Measurements from ENCODE around the gene NXNL2. TPM values are rescaled to one million over a fixed set of nuclear protein-coding genes. Genes with fewer than 3 reads are reported as not detected.

Gene NXNL2
- not detected for total RNA-seq
- long read RNA-seq, result 0 reads

DNA sequence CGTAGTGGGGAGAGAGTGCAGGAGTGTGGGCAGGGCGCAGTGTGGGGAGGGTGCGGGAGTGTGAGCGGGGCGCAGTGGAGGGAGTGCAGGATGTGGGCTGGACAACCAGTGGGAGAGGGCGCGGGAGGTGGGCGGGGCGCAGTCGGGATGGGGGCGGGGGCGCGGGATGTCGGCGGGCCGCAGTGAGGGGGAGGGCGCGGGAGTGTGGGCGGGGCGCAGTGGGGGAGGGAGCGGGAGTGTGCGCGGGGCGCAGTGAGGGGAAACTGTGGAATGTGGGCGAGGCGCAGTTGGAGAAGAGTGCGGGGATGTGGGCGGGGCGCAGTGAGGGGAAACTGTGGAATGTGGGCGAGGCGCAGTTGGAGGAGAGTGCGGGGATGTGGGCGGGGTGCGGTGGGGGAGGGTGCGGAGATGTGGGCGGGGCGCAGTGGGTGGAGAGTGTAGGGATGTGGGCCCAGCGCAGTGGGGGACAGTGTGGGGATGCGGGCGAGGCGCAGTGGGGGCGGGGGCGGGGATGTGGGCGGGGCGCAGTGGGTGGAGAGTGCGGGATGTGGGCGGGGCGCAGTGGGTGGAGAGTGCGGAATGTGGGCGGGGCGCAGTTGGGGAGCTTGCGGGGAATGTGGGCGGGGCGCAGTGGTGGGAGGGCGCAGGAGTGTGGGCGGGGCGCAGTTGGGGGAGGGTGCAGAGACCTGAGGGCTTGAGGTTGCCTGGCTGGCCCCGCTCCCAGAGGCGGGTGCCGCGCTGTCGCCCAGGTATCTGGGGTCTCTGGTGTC, at the start of gene NXNL2:
NXNL2 (plus strand) TSS at position 723 of the 770 bp plus-strand sequence. CDS start 257 bp downstream, outside the sequence.
- peak; percentile 72 for ATAC-seq
- peak; percentile 84 for DNase-seq (ENCODE audit: missing footprints)
- intact Hi-C loops (cut with DNase I), result no loop called here

DNA sequence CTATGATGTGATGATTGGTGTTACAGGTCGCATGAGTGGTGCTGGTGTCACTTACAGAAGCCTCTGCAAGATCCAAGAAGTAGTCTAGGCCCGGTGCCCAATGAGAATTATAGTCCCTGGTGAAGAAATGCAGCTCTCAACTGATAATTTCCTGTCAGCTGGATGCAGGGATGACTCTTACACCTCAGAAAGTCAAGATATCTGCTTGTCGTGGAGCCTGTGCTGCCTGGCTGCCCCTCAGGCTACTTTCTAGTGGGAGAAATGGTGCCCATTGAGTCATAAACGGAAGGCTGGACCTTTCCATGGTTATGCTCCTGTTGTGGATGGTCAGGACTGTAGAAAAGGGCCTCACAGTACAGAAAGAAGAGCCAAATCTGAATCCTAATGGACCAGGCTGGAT, 46.8 kb upstream of the NXNL2 start:
- no peak for ATAC-seq
- intact Hi-C loops (cut with DNase I), result no loop called here
- DNase-seq (ENCODE audit: missing footprints), result no peak

DNA sequence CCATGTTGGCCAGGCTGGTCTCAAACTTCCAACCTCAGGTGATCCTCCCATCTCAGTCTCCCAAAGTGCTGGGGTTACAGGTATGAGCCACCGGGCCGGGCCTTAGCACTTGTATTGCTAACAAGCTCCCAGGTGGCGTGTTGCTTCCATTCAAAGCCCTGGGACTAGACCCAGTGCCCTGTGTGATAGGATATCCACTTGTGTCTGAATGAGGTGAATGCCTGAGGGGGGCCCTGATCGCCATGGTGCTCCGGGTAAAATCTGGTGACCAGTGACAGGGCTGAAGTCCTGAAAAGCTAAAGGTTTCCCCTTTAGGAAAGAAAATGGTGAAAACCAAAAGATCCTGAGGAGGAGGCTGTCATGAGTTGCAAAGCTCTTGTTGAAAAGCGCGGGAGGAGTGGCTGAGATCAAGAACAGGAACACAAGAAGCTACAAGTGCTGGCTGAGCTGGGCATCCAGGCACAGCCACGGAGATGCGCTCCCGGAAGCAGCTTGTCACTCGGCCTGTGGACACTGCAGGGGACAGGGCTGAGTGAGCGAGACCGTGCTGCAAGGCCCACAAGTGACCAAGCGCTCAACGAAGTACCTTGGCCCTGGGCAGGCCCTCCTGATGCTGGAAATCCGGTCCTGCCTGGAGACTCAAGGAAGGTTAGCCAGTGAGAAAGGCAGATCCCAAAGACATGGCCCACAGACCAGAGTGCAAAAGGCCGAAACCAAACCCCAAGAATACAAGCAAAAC, 39.8 kb upstream of the NXNL2 start:
- ATAC-seq, result no peak
- intact Hi-C loops (cut with DNase I), result no loop called here
- no peak for DNase-seq (ENCODE audit: missing footprints)

DNA sequence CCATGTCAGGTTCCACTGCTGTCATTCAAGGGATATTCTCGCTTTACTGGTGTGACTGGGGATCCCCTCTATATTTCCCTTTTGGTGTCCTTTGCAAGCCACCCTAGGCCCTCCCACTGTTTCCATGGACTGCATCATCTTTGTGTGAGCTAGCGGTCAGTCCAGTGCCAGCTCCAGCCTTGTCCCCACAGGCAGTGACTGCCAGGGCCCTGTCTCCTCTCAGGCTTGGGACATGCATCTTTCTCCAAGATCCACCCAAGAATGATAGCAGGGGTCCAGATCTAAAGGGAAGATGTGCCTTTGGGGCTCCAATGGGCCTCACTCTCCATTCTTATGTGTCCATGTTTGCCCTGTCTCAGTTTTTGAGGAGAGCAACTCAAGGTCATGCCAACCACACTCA, 37.8 kb upstream of the NXNL2 start:
- intact Hi-C loops (cut with DNase I), result no loop called here
- no peak for DNase-seq (ENCODE audit: missing footprints)
- no peak for ATAC-seq

DNA sequence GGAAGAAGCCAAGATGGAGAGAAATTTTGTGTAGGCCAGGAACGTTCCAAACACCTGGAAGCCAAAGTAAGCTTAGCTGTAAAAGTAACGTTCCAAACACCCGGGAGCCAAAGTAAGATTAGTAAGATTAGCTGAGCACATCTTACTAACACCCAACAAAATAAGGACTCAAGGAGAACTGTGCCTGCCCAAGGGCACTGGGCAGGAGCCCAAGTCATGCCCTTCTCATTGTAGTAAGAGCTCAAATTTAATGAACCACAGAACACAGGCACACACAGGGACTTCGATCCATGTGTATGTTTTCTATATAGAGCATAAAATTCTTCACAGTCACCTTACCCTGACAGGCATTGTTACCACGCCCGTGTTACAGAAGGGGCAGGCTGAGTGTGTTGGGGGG, 36.1 kb upstream of the NXNL2 start:
- ATAC-seq (peak; percentile 69), DNase-seq (ENCODE audit: missing footprints) (no peak)
- intact Hi-C loops (cut with DNase I), result no loop called here

DNA sequence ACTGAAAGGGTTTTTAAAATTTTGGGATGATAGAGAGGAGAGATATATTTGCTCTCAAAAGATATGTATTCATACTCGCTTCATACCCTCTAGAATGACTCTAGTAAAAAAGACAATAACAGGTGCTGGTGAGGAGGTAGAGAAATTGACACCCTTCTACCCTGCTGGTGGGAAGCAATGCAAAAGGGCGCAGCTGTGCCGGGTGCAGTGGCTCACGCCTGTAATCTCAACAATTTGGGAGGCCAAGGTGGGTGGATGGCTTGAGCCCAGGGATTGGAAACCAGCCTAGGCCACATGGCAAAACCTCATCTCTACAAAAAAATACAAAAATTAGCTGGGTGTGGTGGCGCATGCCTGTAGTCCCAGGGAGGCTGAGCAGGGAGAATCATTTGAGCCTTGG, 33.9 kb upstream of the NXNL2 start:
- intact Hi-C loops (cut with DNase I), result no loop called here
- no peak for ATAC-seq

DNA sequence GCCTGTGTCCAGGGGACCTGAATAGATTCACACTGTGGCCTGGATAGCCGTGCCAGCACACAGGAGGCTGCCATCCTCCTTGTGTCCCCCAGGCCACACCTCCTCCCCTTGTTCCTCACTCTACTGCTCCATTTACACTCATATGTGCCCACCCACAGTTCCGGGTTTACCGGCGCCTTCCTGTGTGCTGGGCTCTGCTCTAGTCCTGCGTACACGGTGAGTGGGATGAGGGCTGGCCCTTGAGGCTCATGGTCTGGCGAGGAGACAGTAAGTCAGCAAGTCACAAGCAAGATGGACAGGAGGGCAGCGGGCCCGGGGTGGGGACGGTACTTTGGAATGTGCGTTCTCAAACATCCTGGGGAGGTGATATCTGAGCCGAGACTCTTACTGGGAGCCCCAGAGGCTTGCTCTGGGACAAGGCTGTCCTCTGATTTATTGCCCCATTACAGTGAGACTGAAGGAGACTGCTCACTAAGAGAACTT, 32.4 kb upstream of the NXNL2 start:
- intact Hi-C loops (cut with DNase I), result no loop called here
- ATAC-seq (no peak), DNase-seq (ENCODE audit: missing footprints) (no peak)

More for the DNA sequence above, 33.9 kb upstream of the NXNL2 start:
- DNase-seq (ENCODE audit: missing footprints), result no peak

DNA sequence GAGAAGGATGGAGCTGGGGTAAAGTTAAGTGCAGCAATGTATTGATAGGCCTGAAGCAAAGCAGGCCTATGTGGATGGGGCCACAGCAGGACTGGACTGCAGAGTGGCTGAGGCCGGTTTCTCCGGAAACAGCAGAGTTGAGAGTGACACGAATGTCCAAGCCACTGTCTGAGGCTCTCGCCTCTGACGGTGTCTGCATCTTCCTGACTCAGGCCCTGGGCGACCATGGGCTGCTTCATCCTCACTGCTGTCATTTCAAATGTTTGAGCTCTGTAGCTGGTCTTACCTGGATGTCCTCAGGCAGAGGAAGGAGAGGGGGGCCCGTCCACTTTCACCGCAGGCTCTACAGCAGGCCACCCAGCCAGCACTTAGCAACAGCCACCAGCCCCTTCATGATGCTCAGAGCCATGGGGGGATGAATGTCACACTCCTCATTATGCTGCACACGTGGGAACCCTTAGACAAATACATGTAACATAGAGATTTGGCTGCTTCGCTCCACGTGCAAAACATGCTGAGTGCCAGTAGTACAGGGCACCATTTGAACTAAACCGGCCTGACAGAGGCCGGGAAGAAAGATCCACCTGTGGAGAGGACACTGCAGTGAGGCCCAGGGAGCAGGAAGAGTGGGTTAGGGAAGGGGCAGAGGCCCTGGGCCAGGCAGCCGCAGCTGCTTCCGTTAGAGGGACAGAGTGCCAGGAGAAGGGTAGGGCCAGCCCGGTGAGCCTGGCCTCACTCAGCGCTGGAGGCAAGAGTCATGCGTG, 31.7 kb upstream of the NXNL2 start:
- no peak for ATAC-seq
- no peak for DNase-seq (ENCODE audit: missing footprints)
- intact Hi-C loops (cut with DNase I), result no loop called here

DNA sequence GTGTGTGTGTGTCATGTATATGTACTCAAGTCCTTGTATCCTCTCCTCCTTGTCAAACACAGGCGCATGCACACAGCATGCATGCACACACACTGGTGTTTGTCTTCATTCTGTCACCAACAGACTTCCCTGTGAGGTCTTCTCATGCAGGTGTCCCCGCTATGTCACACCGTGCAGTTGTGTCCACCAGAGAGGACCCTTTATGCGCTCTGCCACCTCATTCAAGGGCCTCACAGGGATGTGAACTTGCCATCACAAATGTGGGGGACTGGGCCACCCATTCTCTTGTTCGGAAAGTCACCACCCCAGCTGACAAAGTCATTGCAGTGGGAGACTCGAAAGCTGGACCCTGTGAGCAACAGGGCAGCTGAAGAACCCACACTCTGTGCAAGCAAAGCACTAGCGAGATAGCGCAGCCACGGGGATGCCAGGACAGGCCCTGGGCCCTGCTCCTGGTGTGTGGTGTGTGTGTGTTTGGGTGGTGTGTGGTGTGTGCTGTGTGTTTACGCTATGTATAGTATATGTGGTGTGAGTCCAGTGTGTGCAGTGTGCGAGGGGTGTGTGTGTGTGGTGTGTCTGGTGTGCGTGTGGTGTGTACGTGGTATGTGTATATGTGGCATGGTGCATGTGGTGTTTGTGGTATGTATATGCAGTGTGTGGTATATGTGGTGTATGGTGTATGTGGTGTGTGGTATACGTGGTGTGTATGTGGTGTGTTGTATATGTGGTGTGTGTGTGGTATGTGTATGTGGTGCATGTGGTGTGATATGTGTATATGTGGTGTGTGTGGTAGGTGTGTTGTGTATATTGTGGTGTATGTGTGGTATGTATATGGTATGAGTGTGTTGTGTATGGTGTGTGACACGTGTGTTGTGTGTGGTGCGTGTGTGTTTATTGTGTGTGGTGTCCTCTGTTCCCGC, 30.9 kb upstream of the NXNL2 start:
- ATAC-seq, result peak; percentile 28

DNA sequence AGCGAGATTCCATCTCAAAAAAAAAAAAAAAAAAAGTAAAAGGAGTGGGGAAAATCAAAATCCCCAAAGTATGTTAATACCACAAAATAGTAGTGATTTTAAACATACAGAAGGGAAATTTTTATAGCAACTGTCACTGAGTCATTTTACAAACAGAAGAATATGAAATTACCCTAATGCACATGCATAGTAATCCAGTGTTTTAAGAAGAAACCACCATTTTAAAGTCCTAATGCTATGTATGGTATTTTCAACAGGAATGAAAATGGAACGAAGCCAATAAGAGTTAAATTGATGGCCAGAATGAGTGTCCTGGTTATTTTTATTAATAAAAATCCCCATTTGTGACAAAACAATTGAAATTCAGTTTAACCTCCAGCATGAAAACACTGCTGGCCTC, 26.7 kb upstream of the NXNL2 start:
- DNase-seq (ENCODE audit: missing footprints) (no peak), ATAC-seq (no peak)
- intact Hi-C loops (cut with DNase I), result no loop called here

More for the DNA sequence above, 30.9 kb upstream of the NXNL2 start:
- intact Hi-C loops (cut with DNase I), result no loop called here
- DNase-seq (ENCODE audit: missing footprints), result no peak

DNA sequence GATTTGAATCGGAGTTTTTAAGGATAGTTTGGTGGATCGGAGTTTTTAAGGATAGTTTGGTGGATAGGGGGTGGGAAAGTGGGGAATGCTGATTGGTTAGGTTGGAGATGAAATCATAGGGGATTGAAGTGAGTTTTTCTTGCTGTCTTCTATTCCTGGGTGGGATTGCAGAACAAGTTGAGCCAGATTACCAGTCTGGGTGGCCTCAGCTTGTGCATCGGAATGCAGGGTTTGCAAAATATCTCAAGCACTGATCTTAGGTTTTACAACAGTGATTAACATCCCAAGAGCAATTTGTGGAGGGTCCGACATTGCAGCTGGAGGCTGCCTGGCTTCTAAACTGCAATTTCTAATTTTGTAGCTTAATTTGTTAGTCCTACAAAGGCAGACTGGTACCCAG, 23.1 kb upstream of the NXNL2 start:
- ATAC-seq (no peak), DNase-seq (ENCODE audit: missing footprints) (no peak)
- intact Hi-C loops (cut with DNase I), result no loop called here

DNA sequence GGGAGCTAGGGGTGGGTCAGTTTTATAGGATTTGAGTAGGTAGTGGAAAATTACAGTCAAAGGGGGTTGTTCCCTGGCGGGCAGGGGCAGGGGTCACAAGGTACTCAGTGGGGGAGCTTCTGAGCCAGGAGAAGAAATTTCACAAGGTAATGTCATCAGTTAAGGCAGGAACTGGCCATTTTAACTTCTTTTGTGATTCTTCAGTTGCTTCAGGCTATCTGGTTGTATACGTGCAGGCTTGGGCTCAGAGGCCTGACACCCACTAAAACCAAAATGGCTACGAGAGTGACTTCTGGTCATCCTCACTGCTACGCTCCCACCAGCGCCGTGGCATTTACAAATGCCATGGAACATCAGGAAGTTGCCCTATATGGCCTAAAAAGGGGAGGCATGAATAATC, 20.7 kb upstream of the NXNL2 start:
- DNase-seq (ENCODE audit: missing footprints) (no peak), ATAC-seq (no peak)
- intact Hi-C loops (cut with DNase I), result no loop called here

DNA sequence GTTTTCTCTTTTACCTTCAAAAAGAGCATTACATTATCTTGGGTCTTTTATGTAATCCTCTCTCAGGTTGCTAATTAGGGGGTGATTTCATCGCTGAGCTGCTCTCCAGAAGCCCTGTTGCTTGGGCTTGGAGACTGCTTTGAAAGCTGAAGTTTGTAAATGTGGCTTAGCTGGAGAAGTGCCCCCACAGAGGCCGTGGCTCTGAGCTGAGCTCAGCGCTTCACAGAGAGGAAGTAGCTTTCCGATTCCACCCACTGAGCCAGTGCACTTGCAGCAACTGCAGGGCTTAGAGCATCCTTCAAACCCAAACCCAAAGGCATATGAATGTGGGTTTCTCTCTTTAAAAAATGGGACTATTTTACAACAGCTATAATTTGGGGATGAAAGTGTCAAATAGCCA, 13.7 kb upstream of the NXNL2 start:
- intact Hi-C loops (cut with DNase I), result no loop called here
- ATAC-seq, result no peak
- DNase-seq (ENCODE audit: missing footprints), result no peak

DNA sequence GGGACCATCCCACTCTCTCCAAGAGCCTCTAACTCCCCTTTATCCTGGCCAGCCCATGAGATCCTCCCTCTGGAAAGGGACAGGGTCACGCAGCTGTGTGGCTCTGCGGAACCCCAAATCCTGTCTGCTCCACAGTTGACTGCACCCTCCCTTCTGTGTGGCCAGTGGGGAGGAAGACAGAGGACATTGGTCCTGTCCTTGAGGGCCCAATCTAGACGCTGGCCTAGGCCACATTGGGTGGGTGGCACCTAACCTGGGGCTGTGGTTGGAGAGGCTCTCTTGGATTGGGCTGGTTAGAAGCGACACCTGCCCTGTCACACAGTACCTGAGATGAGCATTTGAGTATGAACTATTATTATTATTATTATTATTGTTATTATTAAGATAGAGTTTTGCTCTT, 12.6 kb upstream of the NXNL2 start:
- intact Hi-C loops (cut with DNase I), result no loop called here
- DNase-seq (ENCODE audit: missing footprints) (no peak), ATAC-seq (no peak)

DNA sequence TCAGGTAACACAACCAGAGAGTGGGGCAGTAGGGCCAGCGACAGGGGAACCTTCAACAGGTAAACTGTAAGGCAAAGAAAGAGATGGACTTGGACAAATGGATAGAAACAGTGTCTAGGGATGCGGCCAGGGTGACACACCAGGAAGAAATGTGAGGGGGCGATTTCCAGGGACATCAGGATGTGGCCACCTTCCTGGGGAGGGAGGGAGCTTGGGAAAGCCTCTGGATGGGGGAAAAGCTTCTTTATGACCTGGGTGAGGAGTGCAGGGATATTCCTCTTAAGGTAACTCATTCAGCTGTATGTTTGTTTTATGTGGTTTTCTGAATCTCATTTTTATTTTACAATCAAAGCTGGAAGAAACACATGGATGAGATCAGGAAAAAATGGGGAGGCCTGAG, 11.9 kb upstream of the NXNL2 start:
- ATAC-seq (no peak), DNase-seq (ENCODE audit: missing footprints) (no peak)
- intact Hi-C loops (cut with DNase I), result no loop called here

DNA sequence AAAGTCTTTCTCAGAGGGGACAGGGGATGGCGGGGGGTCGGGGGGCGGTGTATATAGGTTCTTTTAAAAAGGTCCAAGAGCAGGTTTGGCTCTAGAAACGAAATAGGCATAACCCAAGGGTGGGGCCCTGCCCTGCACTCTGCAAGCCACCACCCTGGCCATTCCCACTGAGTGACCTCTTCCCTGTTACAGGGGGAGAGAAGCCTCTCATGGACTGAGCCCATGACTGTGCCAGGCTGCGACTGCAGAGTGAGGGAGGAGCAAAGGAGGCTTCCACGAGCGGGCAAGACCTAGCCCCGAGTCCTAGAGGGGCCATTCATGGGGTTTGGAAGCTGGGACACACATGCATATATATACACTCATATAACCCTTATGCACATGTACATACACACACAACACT, 10.1 kb upstream of the NXNL2 start:
- no peak for DNase-seq (ENCODE audit: missing footprints)
- no peak for ATAC-seq
- intact Hi-C loops (cut with DNase I), result no loop called here

DNA sequence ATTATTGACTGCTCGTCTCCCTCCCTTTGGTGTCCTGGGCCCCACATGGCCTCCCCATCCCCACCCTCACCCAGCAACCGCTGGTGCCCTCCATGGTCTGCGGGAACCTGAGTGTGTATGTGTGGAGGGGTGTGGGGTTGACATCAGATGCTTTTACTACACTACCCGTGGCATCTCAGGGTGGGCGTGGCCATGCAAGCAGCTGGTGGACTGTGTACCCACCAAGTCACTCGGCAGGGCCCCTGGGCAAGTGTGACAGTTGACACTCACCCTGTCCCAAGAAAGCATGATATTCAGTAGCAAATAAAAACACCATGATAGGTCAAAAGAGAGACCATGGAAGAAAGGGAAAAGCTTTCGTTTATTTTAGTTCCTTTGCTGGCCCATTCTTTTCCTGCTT, 7.4 kb upstream of the NXNL2 start:
- DNase-seq (ENCODE audit: missing footprints), result no peak
- ATAC-seq, result no peak

DNA sequence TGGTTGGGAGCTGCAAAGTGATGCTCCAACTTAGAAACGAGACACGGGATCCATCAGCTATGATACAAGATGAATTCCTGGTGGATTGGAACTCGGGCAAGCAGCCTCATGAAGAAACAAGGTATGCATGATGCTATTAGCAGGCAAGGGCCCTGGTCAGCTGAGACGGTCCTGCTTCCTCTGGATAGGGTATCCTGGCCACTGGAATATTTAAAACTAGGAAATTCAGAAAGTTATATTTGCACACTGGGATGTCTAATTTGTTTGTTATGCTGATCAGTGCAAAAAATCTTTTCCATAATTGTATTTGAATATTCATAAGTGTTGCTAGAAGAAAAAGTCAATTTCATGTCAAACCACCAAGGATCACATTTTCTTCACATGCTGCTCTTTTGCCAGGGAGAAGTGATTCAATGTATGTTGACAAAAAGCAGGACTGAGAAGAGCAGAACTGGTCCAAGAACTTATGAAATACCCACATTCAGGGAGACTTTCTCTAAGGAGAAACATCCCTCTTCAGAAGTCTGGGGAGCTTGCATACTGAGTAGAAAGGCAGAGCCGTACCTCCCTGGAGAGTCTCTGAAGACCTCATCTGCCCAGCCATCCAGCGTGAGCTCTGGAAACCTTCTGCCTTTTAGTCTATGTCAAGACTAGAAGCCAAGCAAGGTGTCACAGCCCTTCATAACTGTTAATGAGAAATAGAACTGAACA, 6.7 kb upstream of the NXNL2 start:
- intact Hi-C loops (cut with DNase I), result no loop called here
- DNase-seq (ENCODE audit: missing footprints) (no peak), ATAC-seq (no peak)

More for the DNA sequence above, 7.4 kb upstream of the NXNL2 start:
- intact Hi-C loops (cut with DNase I), result no loop called here
